NCI-H146 (cell line): ENCODE results near the gene ANKAR.
"Not testable (repeated sequence)": the region's sequence is repeated elsewhere in the genome, so short reads cannot be mapped to it uniquely, and the experiment has no call there.

Experiments
- DNase-seq: peaks from one replicate; lab custom pipeline; 2025; lab: John Stamatoyannopoulos, UW

The ANKAR gene

DNA sequence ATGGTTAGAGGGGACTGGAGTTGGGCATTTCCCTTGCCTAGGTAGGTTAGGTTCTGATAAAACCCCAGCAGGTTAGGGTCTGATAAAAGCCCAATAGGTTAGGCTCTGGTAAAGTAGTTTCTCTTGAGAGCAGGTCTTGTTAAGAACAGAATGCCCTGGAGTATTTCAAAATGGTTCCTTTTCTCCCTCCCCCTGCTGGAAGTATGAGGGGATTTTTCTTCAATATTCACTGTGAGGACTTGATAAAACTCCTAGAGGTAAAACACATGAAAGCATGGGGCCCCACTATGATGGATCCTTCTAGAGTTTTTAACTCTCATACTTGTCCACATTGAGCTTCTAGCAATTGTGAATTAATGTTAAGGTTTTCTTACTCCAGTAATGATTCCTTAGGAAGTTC, 27.6 kb downstream of the ANKAR start:
- DNase-seq = no peak

DNA sequence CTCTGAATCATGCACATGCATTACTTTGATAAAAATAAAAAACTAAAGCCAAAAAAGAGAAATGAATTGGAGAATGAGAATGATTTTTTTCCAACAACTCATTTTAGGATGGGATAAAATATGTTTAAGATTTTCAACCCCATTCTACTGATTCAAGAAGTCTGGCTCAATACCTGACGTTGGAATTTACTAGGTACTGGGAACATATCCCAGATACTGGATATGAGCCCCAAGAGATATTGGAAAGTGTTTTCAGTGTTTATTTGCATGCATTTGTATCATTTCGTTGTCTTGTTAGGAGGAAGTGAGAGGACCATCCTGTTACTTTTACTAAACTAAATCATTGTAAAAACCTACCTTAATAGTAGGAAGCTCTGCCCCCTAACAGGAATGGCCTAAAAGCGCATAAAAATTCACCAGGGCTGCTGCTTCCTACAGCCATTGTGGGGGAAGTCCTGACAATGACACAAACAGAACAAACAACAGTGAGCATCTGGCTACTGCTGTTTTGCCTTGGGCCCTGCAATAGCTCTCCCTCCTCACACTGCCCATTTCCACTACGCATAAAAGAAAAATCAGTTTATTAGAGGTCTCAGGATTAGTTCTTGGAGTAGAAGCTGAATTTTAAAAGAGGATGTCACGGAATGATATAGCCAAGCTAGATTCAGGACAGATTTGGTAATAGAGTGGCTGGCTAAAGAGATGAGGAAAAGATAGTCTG, 35.2 kb downstream of the ANKAR start:
- DNase-seq = no peak

DNA sequence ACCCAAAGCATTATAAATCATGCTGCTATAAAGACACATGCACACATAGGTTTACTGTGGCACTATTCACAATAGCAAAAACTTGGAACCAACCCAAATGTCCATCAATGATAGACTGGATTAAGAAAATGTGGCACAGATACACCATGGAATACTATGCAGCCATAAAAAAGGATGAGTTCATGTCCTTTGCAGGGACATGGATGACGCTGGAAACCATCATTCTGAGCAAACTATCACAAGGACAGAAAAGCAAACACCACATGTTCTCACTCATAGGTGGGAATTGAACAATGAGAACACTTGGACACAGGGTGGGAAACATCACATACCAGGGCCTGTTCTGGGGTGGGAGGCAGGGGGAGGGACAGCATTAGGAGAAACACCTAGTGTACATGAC, 43.1 kb downstream of the ANKAR start:
- not testable (repeated sequence) for DNase-seq

DNA sequence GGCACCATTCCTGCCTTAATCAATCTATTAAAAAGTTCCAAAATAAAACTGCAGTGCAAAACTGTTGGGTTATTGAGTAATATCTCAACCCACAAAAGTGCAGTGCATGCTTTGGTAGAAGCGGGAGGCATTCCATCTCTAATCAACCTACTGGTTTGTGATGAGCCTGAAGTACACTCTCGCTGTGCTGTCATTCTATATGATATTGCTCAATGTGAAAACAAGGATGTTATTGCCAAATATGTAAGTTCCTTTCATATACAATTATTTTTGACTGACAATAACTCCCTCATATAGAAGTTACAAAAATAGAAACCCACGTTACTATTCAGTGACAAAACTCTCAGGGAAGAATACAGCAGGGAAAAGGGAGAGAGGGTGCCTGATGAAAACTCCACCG, 45.1 kb downstream of the ANKAR start:
- no peak for DNase-seq

DNA sequence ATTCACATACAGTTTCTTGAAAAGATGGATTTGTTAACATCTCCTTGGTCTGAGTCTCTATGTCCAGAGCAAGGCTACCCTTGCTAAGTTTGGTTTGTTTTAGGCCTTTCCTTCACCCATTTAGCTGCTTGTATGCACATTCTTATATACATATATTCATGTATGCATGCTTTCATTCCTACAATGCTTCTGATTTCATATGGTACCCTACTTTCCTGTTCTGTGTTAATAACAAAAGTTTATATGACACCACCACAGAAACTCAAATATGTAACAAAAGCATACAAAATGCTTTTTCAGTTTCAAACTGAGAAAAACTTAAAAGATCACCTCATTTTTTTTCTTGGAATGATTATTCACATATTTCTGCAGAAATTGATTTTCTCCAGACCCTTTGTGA, 48.7 kb downstream of the ANKAR start:
- no peak for DNase-seq
